Eye (tissue), 1 donor: ENCODE data around the gene DRD1.
"Not testable (repeated sequence)": the region's sequence is repeated elsewhere in the genome, so short reads cannot be mapped to it uniquely, and the experiment has no call there.

Experiments used
- DNase-seq: peaks from one replicate; pipeline ENCODE4 v3.0.0-alpha.2; 2015

DRD1 gene

DNA sequence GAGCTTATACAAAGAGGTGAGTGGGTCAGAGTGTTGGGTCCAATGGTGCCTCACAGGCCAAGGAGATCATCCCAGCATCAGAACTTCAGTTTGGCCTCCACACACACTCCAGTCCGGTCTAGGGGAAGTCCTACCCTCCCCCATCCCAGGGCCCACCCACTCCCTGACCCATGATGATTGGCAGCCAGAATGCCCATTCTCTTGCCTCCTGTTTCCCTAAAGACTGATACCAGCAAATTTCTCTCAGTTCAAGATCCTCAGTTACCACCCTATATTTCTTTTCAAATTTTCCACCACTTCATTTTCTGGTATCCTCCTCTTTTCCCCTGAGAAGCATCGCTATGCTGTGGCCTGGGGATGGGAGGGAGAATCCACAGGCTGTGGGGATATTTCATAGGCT lies 21.9 kb downstream of the DRD1 start:
- DNase-seq = no peak

DNA sequence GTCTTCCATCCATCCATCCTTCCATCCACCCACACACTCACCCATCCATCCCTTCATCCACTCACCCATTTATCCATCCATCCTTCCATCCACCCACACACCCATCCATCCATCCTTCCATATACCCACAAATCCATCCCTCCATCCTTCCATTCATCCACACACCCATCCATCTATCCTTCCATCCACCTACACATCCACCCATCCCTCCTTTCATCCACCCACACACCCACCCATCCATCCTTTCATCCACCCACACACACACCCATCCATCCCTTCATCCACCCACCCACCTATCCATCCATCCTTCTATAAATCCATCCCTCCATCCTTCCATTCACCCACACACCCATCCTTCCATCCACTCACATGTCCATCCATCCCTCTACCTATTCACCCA lies 23.6 kb downstream of the DRD1 start:
- no peak for DNase-seq

DNA sequence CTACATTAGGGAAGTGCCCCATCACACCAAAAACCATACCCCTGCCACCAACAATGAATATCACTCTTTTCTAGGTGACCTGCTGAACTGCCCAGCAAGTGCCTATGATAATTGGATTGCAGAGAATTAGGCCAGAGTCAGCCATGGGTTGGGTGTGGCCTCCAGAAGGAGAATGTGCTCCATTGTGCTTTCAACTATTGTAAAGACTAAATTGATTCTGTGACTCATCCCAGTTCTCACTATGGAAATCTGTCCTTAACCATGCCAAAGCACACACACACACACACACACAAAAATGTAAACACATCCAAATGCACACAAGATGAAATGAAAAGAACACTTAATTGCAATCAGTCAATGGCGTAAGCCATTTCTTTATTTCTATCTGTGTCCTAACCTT lies 25.7 kb downstream of the DRD1 start:
- DNase-seq = peak; percentile 15

DNA sequence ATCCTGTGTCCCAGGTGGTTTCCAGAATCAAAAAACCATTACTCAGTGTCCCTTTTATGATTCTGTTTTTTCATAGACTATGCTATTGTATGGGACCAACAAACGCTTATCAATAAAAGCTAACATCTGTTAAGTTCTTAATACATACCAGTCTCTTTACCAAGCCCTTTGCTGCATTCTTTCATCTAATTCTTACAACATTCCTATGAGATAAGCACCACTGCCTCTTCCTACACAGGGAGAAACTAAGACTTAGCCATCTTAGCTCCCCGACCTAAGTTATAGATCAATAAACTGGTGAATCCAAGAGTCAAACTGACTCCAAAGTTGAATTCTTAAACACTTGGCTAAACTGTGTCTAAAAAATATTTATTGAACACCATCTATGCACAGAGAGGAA lies 26.6 kb downstream of the DRD1 start:
- DNase-seq = no peak

DNA sequence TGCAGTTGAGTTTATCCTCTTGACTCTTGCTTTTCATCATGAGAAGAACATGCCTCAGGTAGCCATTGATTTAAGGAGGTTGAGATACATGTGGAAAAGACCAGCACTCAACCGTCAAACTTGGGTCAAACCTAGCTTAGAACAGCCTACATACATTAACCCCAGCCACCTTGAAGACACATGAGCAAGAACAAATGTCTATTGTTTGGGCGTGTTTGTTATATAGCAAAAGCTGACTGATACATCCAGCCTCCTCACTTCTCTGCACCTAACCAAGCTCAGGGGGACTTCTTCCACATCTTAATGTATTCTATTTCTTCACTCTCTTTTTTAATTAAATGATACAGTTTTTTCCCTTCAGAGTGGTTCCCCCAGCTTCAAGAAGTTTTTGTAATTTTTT lies 28.7 kb downstream of the DRD1 start:
- DNase-seq = no peak

DNA sequence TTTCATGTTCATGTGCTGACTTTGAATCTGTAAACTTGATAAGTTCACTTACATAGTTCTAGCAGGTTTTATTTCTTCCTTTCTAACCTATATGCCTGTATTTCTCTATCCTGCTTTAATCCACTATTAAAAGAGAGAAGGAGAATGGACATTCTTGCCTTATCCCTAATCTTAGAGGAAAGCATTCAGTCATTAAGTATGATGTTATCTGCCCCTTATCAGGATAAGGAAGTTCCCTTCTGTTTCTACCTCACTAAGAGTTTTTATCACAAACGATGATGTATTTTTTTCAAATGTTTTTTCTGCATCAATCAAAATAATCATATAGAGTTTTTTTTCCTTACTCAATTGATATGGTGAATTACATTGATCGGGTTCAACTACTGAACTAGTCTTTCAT lies 33.1 kb downstream of the DRD1 start:
- no peak for DNase-seq

DNA sequence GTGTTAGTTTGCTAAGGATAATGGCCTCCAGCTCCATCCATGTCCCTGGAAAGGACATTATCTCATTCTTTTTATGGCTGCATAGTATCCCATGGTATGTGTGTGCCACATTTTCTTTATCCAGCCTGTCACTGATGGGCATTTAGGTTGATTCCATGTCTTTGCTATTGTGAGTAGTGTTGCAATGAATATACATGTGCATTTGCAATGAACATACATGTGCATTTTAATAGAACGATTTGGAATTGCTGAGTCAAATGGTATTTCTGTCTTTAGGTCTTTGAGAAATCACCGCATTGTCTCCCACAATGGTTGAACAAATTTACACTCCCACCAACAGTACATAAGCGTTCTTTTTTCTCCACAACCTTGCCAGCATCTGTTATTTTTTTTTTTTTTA lies 37.7 kb downstream of the DRD1 start:
- DNase-seq = no peak

DNA sequence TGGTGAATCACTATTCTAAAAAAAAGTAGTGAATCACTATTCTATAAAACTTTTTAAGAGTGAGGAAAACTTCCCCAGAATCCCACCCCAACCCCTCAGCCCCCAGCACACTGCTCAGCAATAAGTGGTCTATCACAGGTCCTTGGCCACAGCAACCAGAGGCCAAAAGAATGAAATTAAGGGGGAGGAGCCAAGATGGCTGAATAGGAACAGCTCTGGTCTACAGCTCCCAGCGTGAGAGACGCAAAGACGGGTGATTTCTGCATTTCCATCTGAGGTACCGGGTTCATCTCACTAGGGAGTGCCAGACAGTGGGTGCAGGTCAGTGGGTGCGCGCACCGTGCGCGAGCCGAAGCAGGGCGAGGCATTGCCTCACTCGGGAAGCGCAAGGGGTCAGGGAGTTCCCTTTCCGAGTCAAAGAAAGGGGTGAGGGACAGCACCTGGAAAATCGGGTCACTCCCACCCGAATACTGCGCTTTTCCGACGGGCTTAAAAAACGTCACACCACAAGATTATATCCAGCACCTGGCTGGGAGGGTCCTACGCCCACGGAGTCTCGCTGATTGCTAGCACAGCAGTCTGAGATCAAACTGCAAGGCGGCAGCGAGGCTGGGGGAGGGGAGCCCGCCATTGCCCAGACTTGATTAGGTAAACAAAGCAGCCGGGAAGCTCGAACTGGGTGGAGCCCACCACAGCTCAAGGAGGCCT lies 46.2 kb downstream of the DRD1 start:
- DNase-seq = not testable (repeated sequence)

DNA sequence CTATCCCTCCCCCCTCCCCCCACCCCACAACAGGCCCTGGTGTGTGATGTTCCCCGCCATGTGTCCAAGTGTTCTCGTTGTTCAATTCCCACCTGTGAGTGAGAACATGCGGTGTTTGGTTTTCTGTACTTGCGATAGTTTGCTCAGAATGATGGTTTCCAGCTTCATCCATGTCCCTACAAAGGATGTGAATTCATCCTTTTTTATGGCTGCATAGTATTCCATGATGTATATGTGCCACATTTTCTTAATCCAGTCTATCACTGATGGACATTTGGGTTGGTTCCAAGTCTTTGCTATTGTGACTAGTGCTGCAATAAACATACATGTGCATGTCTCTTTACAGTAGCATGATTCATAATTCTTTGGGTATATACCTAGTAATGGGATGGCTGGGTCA lies 48.6 kb downstream of the DRD1 start:
- not testable (repeated sequence) for DNase-seq

DNA sequence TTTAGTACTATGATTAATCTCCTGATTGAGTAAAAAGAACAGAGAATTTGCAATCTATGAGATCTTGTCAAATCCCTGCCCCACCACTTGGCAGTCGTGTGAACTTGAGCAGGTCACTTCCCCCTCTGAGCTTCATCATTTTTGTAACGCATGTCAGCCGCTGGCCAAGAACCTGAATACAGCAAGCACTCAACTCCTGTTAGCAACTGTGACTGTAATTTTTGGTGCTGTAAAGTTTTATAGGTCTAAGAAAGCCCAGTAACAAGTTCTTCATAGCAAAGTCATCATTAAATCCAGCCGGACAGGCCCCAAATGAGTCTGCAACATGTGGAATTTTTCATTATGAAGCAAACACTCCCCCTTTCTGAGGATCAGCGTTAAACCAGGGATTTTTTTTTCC lies 49.4 kb downstream of the DRD1 start:
- no peak for DNase-seq

DNA sequence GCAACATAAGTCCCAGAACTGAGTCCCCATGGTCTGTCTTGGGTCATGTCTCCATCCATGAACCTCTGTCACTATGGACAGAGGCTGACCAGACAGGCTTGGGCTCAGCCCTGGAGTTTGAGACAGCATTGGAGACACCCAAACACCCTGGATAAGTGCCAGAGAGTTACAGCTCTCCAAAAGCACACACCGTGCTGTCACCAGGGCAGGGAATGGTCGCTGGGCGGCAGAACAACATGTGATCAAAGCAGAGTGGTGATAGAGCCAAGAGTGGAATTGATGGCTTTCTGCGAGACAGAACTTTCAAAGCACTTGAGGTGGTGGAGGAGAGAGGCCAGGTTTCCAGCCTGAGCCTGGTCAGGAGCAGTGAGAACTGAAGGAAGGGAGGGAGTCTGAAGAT lies 50.1 kb downstream of the DRD1 start:
- no peak for DNase-seq

DNA sequence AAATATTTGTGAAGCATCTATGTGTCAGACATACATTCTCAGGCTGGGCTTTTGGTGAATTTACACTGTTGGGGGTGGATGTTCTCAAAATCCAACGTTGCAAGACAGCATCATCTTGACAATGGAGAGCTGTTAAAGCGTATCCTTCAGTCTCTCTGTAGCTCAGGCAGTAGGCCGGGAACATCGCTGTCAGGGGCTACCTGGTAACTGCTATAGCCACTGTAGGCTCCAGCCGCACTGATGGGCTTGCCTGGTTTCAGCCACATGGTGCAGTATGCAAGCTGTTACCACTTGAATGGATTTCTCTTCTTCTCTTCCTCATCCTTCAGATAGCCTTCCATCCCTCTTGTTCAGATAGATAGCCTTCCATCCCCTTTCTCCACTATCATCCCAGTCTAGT lies 51.7 kb downstream of the DRD1 start:
- no peak for DNase-seq

DNA sequence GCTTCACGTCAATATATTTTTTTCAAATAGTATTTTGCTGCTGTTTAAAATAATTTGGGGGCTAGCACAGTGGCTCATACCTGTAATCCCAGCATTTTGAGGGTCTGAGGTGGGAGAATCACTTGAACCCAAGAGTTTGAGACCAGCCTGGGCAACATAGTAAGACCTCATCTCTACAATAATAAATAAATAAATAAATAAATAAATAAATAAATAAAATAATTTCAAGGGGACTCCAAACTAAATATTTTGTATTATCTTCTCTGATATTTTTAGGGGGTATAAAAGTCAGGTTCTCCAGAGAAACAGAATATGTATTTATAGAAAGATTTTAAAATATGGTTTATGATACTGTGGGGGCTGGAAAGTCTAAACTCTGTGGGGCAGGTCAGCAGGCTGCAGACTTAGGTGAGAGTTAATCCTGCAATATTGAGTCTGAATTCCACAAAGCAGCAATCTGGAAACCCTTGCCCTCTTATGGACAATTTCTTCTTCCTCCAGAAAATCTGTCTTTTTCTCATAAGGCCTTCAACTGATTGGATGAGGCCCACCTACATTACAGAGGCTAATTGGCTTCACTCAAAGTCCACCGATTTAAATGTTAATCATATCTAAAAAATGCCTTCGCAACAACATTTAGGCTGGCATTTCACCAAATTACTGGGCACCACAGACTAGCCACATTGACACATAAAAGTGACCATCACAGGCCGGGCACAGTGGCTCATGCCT lies 53.5 kb downstream of the DRD1 start:
- DNase-seq = no peak
